GM23338 (cell line): ENCODE results near the gene MYO15B. TPM values are rescaled to one million over a fixed set of nuclear protein-coding genes. Genes with fewer than 3 reads are reported as not detected.

Experiments used
- ATAC-seq: fragments of 200-7000 bp; cut with Tn5 transposase; 3 replicates; pipeline ENCODE4 v1.9.1; 2020
- DNase-seq: peaks from one replicate; pipeline ENCODE4 v3.0.0-alpha.2; 2015; ENCODE audit warnings: low spot score
- H2AFZ ChIP-seq: fragments of 200-600 bp; sonication (generic); 2 replicates; pipeline ENCODE4 v1.8.0; 2016; ENCODE audit warnings: antibody characterized with exemption, mild to moderate bottlenecking, moderate library complexity
- H3F3A ChIP-seq: fragments of 200-600 bp; sonication (generic); replicated peaks from 2 replicates; pipeline ENCODE4 v1.8.0; 2017; ENCODE audit warnings: antibody characterized with exemption, mixed run types, low read depth
- H3K27ac ChIP-seq: fragments of 200-600 bp; sonication (generic); 2 replicates; pipeline ENCODE4 v1.6.1; 2016; ENCODE audit warnings: low read depth
- H3K27me3 ChIP-seq: fragments of 200-600 bp; sonication (generic); 2 replicates; pipeline ENCODE4 v1.8.0; 2016; ENCODE audit warnings: mild to moderate bottlenecking, mixed run types, moderate library complexity; ENCODE audit not compliant: insufficient read depth
- H3K36me3 ChIP-seq: fragments of 200-600 bp; sonication (generic); 2 replicates; pipeline ENCODE4 v1.8.0; 2016; ENCODE audit warnings: mild to moderate bottlenecking; ENCODE audit not compliant: insufficient read depth
- H3K4me1 ChIP-seq: fragments of 200-600 bp; sonication (generic); 2 replicates; pipeline ENCODE4 v1.8.0; 2016; ENCODE audit warnings: mild to moderate bottlenecking, moderate library complexity; ENCODE audit not compliant: insufficient read depth
- H3K4me2 ChIP-seq: fragments of 200-600 bp; sonication (generic); 2 replicates; pipeline ENCODE4 v1.7.1; 2017; ENCODE audit warnings: mixed run types
- H3K4me3 ChIP-seq: fragments of 200-600 bp; sonication (generic); 2 replicates; pipeline ENCODE4 v1.6.1; 2016; ENCODE audit warnings: mixed run types
- H3K79me2 ChIP-seq: fragments of 200-600 bp; sonication (generic); replicated peaks from 2 replicates; pipeline ENCODE4 v1.8.0; 2017; ENCODE audit warnings: mild to moderate bottlenecking; ENCODE audit not compliant: insufficient read depth
- H3K9me2 ChIP-seq: fragments of 200-600 bp; sonication (generic); 2 replicates; pipeline ENCODE4 v1.8.0; 2017; ENCODE audit not compliant: insufficient read depth
- H4K20me1 ChIP-seq: fragments of 200-600 bp; sonication (generic); replicated peaks from 2 replicates; pipeline ENCODE4 v1.8.0; 2017; ENCODE audit warnings: mild to moderate bottlenecking; ENCODE audit not compliant: insufficient read depth
- H3K27ac Mint-ChIP-seq: 2 replicates; pipeline ENCODE4 v1.8.0; 2020; ENCODE audit warnings: inconsistent platforms, mild to moderate bottlenecking, moderate library complexity, mixed read lengths
- H3K27me3 Mint-ChIP-seq: 3 replicates; pipeline ENCODE4 v1.8.0; 2022; ENCODE audit warnings: low read depth, mild to moderate bottlenecking, moderate library complexity, mixed read lengths, inconsistent platforms; ENCODE audit not compliant: insufficient read depth, poor library complexity
- H3K36me3 Mint-ChIP-seq: 3 replicates; pipeline ENCODE4 v1.8.0; 2021; ENCODE audit warnings: low read depth, mild to moderate bottlenecking, inconsistent platforms, moderate library complexity, mixed read lengths
- H3K4me1 Mint-ChIP-seq: 3 replicates; pipeline ENCODE4 v1.8.0; 2020; ENCODE audit warnings: mild to moderate bottlenecking, inconsistent platforms, mixed read lengths
- H3K4me3 Mint-ChIP-seq: 3 replicates; pipeline ENCODE4 v1.8.0; 2021; ENCODE audit warnings: moderate library complexity, mild to moderate bottlenecking, inconsistent platforms, mixed read lengths
- H3K9me3 Mint-ChIP-seq: 3 replicates; pipeline ENCODE4 v1.8.0; 2020; ENCODE audit warnings: moderate library complexity, mild to moderate bottlenecking, inconsistent platforms, mixed read lengths
- EZH2phosphoT487 ChIP-seq: fragments of 200-600 bp; sonication (generic); IDR thresholded peaks from one replicate; pipeline ENCODE4 v1.8.1; 2018; ENCODE audit warnings: antibody characterized with exemption; ENCODE audit not compliant: unreplicated experiment
- JUNB ChIP-seq: IDR thresholded peaks from one replicate; pipeline ENCODE4 v1.6.1; 2016; ENCODE audit warnings: antibody characterized with exemption; ENCODE audit not compliant: unreplicated experiment
- POLR2AphosphoS5 ChIP-seq: IDR thresholded peaks from 2 replicates; pipeline ENCODE4 v1.6.1; 2016; ENCODE audit warnings: antibody characterized with exemption, low read depth
- STAT1 ChIP-seq: IDR thresholded peaks from one replicate; pipeline ENCODE4 v1.6.1; 2016; ENCODE audit warnings: antibody characterized with exemption; ENCODE audit not compliant: unreplicated experiment
- polyA plus RNA-seq: library from polyadenylated mRNA; unstranded; fragments of >200 nt; fragmentation: Nextera tagmentation; extraction: Ambion mirVana; gene quantifications from 2 replicates; pipeline ENCODE4 v1.2.1, GENCODE V29; 2016
- total RNA-seq: library from RNA; depleted of rRNA; stranded (reverse); fragments of >200 nt; shearing (Covaris generic); gene quantifications from 2 replicates; pipeline ENCODE4 v1.2.3, GENCODE V29; 2014
- TF ChIP-seq, protein P1 (sequence below): fragments of 250-450 bp; sonication (Bioruptor Pico); IDR thresholded peaks from 2 replicates; pipeline ENCODE4 v1.5.0; 2020; ENCODE audit warnings: mild to moderate bottlenecking, moderate library complexity
- TF ChIP-seq, protein P2 (sequence below): IDR thresholded peaks from one replicate; pipeline ENCODE4 v1.6.1; 2018; ENCODE audit warnings: antibody characterized with exemption; ENCODE audit not compliant: unreplicated experiment
- TF ChIP-seq, protein P3 (sequence below): IDR thresholded peaks from 2 replicates; pipeline ENCODE4 v1.6.1; 2016; ENCODE audit warnings: antibody characterized with exemption

MYO15B gene
- total and polyA plus RNA-seq, 2 experiments from 2014 or later = 6.6 to 12.4 TPM

DNA sequence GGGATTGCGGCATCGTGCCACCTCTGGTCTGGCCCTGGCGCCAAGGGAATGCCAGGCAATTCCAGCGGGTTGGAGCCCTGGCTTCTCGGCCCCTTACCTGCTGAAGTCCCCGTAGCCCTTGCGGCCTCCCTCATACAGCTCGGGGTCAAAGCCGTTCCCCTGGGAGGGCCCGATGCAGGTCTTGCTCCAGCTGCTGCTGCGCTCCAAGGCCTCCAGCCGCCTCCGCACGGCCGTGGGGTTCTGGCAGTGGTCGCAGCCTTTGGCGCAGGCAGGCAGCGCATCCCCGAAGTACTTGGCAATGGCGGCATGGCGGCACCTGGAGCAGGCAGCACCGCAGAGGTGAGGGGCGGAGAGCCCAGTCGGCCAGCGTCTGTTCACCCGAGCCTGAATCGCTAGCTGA, 43.8 kb downstream of the MYO15B start (continued):
- TF ChIP-seq, protein P1, sequence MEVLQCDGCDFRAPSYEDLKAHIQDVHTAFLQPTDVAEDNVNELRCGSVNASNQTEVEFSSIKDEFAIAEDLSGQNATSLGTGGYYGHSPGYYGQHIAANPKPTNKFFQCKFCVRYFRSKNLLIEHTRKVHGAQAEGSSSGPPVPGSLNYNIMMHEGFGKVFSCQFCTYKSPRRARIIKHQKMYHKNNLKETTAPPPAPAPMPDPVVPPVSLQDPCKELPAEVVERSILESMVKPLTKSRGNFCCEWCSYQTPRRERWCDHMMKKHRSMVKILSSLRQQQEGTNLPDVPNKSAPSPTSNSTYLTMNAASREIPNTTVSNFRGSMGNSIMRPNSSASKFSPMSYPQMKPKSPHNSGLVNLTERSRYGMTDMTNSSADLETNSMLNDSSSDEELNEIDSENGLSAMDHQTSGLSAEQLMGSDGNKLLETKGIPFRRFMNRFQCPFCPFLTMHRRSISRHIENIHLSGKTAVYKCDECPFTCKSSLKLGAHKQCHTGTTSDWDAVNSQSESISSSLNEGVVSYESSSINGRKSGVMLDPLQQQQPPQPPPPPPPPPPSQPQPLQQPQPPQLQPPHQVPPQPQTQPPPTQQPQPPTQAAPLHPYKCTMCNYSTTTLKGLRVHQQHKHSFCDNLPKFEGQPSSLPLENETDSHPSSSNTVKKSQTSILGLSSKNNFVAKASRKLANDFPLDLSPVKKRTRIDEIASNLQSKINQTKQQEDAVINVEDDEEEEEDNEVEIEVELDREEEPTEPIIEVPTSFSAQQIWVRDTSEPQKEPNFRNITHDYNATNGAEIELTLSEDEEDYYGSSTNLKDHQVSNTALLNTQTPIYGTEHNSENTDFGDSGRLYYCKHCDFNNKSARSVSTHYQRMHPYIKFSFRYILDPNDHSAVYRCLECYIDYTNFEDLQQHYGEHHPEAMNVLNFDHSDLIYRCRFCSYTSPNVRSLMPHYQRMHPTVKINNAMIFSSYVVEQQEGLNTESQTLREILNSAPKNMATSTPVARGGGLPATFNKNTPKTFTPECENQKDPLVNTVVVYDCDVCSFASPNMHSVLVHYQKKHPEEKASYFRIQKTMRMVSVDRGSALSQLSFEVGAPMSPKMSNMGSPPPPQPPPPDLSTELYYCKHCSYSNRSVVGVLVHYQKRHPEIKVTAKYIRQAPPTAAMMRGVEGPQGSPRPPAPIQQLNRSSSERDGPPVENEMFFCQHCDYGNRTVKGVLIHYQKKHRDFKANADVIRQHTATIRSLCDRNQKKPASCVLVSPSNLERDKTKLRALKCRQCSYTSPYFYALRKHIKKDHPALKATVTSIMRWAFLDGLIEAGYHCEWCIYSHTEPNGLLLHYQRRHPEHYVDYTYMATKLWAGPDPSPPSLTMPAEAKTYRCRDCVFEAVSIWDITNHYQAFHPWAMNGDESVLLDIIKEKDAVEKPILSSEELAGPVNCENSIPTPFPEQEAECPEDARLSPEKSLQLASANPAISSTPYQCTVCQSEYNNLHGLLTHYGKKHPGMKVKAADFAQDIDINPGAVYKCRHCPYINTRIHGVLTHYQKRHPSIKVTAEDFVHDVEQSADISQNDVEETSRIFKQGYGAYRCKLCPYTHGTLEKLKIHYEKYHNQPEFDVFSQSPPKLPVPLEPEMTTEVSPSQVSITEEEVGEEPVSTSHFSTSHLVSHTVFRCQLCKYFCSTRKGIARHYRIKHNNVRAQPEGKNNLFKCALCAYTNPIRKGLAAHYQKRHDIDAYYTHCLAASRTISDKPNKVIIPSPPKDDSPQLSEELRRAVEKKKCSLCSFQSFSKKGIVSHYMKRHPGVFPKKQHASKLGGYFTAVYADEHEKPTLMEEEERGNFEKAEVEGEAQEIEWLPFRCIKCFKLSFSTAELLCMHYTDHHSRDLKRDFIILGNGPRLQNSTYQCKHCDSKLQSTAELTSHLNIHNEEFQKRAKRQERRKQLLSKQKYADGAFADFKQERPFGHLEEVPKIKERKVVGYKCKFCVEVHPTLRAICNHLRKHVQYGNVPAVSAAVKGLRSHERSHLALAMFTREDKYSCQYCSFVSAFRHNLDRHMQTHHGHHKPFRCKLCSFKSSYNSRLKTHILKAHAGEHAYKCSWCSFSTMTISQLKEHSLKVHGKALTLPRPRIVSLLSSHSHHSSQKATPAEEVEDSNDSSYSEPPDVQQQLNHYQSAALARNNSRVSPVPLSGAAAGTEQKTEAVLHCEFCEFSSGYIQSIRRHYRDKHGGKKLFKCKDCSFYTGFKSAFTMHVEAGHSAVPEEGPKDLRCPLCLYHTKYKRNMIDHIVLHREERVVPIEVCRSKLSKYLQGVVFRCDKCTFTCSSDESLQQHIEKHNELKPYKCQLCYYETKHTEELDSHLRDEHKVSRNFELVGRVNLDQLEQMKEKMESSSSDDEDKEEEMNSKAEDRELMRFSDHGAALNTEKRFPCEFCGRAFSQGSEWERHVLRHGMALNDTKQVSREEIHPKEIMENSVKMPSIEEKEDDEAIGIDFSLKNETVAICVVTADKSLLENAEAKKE (CRISPR knock-in tag) = no peak
- TF ChIP-seq JUNB (no peak), EZH2phosphoT487 (no peak), STAT1 (no peak)

DNA sequence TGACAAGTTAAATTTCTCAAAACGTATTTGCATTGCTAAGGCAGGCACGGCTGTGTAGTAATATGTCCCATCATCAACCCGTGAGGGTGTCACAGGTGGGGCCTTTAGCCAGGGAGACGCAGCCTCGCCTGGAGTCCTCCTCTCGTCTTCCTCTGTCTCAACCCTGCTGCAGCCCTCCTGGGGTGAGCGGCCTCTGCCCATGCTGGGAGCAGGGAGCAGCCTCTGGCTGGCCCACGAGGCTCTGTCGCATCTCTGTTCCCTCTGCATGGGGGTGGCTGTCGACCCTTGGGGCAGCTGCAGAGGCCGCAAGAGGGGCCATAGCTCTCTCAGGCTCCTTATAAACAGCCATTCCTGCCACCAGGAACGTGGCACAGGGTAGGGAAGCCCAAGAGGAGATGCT, 44.8 kb downstream of the MYO15B start:
- Mint-ChIP-seq H3K36me3 (peaks cover 5% of the 10 kb centered on the region; the same call in 1 of the 3 replicates), H3K27me3 (peaks cover 20% of the 10 kb centered on the region), H3K4me1 (peaks cover 22% of the 10 kb centered on the region), H3K4me3 (no peak overlapping the region), H3K9me3 (no peaks in the 10 kb centered on the region), H3K27ac (no peak overlapping the region)
- Histone ChIP-seq H3K4me3 (no peak overlapping the region), H2AFZ (no peak overlapping the region), H4K20me1 (no peaks in the 10 kb centered on the region; the same call in 1 of the 2 replicates), H3F3A (no peaks in the 10 kb centered on the region), H3K4me1 (peaks cover 9% of the 10 kb centered on the region), H3K27ac (0 out of 2 replicates have a peak overlapping the region, but pooled peaks have one; percentile 45), H3K4me2 (no peak overlapping the region), H3K9me2 (no peaks in the 10 kb centered on the region), H3K79me2 (no peaks in the 10 kb centered on the region), H3K36me3 (no peaks in the 10 kb centered on the region), H3K27me3 (no peaks in the 10 kb centered on the region)
- no peak for ATAC-seq
- DNase-seq = no peak
- TF ChIP-seq EZH2phosphoT487 (no peak), POLR2AphosphoS5 (no peak), JUNB (no peak), STAT1 (no peak)
- TF ChIP-seq, protein P2, sequence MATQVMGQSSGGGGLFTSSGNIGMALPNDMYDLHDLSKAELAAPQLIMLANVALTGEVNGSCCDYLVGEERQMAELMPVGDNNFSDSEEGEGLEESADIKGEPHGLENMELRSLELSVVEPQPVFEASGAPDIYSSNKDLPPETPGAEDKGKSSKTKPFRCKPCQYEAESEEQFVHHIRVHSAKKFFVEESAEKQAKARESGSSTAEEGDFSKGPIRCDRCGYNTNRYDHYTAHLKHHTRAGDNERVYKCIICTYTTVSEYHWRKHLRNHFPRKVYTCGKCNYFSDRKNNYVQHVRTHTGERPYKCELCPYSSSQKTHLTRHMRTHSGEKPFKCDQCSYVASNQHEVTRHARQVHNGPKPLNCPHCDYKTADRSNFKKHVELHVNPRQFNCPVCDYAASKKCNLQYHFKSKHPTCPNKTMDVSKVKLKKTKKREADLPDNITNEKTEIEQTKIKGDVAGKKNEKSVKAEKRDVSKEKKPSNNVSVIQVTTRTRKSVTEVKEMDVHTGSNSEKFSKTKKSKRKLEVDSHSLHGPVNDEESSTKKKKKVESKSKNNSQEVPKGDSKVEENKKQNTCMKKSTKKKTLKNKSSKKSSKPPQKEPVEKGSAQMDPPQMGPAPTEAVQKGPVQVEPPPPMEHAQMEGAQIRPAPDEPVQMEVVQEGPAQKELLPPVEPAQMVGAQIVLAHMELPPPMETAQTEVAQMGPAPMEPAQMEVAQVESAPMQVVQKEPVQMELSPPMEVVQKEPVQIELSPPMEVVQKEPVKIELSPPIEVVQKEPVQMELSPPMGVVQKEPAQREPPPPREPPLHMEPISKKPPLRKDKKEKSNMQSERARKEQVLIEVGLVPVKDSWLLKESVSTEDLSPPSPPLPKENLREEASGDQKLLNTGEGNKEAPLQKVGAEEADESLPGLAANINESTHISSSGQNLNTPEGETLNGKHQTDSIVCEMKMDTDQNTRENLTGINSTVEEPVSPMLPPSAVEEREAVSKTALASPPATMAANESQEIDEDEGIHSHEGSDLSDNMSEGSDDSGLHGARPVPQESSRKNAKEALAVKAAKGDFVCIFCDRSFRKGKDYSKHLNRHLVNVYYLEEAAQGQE = no peak
- TF ChIP-seq, protein P3, sequence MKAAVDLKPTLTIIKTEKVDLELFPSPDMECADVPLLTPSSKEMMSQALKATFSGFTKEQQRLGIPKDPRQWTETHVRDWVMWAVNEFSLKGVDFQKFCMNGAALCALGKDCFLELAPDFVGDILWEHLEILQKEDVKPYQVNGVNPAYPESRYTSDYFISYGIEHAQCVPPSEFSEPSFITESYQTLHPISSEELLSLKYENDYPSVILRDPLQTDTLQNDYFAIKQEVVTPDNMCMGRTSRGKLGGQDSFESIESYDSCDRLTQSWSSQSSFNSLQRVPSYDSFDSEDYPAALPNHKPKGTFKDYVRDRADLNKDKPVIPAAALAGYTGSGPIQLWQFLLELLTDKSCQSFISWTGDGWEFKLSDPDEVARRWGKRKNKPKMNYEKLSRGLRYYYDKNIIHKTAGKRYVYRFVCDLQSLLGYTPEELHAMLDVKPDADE = no peak
